HG03439 (cell line): ENCODE data around the gene HDX.
A peak's percentile ranks its signal among the peaks of the same experiment; 100 is the strongest.
"Not testable (repeated sequence)": the region's sequence is repeated elsewhere in the genome, so short reads cannot be mapped to it uniquely, and the experiment has no call there.

Experiments used
- ATAC-seq: cut with Tn5 transposase; IDR thresholded peaks from one replicate; pipeline ENCODE4 v1.9.1; 2021; ENCODE audit warnings: mild to moderate bottlenecking, moderate library complexity; ENCODE audit not compliant: unreplicated experiment

Gene HDX, protein sequence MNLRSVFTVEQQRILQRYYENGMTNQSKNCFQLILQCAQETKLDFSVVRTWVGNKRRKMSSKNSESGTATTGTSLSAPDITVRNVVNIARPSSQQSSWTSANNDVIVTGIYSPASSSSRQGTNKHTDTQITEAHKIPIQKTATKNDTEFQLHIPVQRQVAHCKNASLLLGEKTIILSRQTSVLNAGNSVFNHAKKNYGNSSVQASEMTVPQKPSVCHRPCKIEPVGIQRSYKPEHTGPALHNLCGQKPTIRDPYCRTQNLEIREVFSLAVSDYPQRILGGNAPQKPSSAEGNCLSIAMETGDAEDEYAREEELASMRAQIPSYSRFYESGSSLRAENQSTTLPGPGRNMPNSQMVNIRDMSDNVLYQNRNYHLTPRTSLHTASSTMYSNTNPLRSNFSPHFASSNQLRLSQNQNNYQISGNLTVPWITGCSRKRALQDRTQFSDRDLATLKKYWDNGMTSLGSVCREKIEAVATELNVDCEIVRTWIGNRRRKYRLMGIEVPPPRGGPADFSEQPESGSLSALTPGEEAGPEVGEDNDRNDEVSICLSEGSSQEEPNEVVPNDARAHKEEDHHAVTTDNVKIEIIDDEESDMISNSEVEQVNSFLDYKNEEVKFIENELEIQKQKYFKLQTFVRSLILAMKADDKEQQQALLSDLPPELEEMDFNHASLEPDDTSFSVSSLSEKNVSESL

DNA sequence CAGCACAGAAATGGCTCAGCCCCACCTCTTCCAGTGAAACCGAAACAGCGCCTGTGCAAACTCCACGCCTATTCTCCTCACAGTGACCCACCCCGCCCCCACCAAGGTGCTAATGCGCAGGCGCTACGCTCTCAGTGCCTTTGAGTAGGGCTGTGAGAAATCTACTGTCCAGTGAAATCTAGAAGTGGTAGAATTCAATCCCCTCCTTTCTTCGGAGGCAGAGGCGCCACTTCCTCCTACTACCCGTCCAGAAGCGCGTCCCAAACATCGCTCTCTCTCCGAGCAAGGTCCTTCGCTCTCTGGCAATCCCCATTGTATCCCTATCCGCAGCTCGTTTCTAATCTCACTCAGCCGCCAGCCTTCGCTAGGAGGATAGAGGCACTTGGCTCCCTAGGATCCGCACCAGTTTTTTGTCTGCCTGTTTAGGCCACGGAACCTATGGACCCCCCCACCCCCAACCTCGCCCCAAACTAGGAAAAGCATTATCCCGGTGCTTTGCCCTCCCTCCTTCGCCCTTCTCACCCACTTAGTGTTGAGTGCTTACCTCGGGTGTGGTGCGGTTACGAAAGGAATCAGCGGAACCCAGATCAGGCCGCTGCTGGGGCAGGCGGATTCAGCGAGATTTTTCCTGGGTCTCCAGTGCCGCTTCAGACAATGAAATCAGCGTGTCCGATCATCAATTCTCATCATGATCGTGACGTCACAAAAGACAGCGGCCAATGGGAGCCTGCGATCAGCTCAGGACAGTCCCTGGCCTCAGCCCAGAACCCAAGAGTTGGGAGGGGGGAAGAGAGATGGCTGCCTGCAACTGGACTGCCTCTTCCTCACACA lies at the start of gene HDX:
Gene HDX, minus strand, starts transcription at position 656 of the 831 bp plus-strand sequence. CDS start 27,056 bp downstream, outside the sequence.
- ATAC-seq: peak; percentile 98

DNA sequence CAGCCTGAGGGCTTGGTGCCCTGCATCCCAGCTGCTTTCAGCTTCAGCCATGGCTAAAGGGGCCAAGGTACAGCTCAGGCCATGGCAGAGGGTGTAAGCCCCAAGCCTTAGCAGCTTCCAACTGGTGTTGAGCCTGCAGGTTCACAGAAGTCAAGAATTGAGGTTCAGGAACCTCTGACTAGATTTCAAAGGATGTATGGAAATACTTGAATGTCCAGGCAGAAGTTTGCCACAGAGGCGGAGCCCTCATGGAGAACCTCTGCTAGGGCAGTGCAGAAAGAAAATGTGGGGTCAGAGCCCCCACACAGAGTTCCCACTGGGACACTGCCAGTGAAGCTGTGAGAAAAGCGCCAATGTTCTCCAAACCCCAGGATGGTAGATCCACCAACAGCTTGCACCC lies 39.1 kb upstream of the HDX start:
- ATAC-seq: not testable (repeated sequence)

DNA sequence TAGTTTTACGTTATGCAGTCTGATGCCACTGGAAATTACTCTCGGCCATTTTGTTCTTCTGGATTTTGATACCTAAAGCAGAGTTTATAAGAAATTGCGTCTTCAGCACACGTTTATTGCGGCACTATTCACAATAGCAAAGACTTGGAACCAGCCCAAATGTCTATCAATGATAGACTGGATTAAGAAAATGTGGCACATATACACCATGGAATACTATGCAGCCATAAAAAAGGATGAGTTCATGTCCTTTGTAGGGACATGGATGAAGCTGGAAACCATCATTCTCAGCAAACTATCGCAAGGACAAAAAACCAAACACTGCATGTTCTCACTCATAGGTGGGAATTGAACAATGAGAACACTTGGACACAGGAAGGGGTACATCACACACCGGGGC lies 35.4 kb upstream of the HDX start:
- ATAC-seq: not testable (repeated sequence)

DNA sequence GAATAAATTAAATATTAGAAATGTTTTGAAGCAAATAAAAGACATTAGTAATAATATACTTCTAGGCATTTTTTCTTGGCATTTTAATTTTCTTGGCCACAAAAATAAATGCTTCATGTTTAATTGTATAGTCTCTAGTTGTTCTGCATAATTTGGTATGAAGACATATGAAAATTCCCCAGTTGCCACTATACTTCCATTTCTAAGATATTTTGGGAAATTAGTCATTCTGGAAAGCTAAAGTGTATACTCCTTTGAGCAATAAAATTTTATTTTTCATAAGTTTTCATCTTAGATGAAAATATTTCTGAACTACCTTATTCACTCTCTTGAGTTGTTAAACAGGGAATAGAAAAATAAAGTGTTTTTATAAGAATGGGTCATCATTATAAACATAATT lies 13.8 kb downstream of the HDX start:
- ATAC-seq: no peak

DNA sequence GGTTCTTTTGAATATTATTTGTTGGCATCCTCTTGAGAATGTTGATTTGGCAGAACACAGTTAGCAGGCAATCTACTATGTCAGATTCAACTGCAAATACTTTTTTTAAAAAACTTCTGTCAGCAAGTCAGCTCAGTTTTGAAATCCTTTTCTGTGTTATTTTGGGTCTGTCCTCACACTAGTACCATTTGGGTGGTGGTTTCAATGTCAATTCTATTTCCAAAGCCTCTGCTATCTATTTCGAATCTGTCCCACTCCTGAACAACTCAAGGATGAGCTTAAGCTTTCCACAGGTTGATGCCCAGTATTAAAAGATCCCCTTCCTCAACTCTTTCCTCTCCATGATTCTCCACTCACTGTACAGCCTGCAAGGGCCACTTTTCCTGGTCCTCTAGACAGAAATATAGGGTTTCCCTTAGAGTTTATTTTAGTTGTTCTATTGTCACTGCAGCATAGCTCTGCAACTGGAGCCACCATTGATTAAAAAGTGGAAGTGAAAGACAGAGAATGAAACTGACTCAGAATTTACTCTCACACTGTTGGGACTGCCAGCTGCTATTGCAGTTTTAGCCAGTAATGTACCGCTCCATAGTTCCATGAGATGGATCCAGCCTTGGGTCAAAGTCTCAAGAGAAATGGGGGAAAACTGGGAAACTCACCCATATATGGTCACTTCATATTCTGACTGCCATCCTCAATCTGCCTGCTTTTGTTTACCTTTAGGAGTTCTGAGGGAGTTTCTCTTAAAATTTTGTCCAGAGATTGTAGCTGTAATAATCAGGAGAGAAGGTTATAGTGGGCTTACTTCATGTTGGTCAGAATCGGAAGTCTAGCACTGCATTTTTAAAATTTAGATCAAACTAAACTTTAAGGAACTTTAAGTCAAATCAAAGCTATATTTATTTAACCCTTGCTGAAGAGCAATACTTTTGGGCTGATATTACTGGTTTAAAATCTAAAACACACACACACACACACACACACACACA lies 14.6 kb downstream of the HDX start:
- ATAC-seq: peak; percentile 99

DNA sequence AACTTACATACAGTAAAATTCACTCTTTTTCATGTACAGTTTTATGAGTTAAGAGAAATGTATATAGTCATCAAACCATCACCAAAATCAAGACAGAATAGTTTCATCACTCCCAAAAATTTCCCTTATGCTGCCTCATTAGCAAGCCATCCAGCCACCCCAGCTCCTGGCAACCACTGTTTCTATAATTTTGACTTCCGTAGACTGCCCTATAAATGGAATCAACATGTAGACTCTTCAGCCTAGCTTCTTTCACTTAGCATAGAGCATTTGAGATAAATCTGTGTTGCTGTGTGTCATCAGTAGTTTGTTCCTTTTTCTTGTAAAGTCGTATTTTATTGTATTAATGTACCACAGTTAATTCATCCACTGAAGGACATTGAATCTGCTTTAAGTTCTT lies 23.2 kb downstream of the HDX start:
- no peak for ATAC-seq

DNA sequence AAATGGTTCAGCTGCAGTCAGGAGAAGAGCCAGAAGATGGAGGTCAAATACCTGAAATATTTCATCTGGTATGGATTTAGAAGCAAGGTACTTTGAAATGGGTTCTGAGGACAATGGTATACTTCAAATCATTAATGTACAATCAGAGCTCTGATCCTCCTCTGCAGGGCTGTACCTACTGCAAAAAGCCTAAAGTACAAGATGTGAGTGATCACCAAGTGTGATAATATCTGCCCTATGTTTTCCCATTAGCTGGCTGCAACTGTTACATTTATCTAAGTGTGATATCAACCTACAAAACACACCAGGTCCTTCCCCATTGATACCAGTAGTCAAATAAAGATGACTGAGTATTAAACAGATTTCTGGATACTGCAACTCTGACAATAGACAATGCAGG lies 25.1 kb downstream of the HDX start:
- ATAC-seq: no peak

DNA sequence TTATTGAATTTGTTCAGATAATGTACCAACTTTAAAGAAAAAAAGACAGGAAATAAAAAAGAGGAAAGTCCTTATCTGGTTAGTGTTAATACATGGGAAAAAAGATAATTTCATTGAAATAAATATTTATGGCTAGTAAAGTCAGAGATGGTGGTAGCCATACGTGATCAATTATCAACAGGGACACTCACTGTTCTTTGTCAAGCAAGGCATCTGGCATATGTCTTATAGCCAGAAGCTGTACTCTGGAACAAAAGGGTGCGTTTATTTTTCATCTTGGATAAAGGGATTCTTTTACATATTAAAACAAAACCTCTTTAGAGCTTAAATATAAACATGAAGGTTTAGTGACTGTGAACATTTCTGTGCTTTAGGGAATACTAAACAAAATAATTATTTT lies 26.7 kb downstream of the HDX start:
- ATAC-seq: no peak

DNA sequence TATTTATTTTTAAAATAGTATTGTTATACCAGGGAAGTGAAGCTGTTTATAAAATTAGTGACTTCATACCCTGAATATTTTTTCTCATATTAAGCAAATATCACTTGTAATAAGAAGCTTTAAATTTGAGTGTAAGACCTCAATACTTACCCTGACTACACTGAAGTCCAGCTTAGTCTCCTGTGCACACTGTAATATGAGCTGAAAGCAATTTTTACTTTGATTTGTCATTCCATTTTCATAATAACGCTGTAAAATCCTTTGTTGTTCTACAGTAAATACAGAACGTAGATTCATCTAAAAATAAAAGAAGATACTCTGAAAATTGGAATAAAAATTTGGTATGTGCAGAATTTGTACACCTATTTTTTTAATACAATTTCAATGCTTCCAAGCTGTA lies 27.2 kb downstream of the HDX start:
- no peak for ATAC-seq

DNA sequence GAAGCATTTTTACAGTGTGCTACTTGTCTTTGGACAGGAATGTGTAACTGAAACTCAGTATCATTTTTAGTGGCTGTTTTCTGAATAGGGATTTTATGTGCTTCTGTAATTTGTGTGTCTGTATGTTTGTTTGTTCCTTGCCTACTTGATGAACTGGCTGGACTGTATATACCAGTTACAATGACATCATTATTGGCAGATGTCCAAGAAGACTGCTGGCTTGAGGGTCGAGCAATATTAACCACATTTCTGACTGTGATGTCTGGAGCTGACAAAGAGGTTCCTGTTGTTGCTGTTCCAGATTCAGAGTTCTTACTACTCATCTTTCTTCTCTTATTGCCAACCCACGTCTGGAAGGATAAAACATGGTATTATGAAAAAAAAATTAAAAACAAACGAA lies 33.0 kb downstream of the HDX start:
- ATAC-seq: no peak

DNA sequence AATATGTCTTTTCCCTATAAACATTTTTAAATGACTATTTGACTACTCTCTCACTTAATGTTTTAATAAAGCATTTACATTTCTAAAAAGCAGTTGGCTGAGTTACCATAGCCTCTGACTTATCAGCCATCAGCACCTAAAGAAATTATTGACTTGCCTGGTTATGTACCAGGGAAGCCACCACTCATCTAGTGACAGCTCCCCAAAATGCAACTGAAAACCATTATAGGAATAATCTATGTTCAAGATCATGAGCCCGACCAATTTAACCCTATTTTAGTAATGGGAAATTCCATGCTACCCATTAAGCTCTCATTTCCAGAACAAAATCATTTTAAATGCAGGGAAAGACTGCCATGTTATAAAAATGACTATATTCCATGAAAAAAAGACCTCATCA lies 34.4 kb downstream of the HDX start:
- no peak for ATAC-seq

DNA sequence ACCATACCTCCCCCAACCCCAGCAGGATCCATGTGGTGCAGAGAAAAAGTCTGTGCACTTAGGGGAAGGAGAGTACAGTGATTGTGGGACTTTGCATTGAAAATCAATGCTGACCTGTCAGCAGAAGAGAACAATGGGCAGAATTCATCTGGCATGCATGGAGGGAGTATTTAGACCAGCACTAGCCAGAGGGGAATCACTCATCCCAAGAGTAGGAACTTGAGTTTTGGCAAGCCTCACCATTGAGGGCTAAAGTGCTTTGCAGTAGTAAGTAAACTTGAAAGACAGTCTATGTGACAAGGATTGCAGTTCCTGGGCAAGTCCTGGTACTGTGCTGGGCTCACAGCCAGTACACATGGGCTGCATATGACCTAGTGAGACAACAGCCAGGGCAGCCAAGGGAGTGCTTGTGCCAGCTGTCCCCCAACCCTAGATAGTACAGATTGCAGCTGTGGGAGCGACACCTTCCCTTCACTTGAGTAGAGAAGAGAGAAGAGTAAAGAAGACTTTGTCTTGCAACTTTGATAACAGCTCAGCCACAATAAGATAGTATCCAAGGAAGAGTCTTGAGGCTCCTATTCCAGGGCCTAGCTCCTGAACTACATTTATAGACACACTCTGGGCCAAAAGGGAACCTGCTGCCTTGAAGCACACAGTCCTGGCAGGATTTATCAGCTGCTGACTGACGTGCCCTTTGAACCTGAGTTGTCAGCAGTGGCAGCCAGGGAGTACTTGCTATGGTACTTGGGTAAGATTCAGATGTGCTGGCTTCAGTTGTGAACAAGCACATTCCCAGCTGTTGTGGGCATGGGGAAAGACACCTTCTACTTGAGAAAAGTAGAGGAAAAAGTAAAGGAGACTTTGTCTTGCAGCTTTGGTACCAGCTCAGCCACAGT lies 48.7 kb downstream of the HDX start:
- no peak for ATAC-seq

DNA sequence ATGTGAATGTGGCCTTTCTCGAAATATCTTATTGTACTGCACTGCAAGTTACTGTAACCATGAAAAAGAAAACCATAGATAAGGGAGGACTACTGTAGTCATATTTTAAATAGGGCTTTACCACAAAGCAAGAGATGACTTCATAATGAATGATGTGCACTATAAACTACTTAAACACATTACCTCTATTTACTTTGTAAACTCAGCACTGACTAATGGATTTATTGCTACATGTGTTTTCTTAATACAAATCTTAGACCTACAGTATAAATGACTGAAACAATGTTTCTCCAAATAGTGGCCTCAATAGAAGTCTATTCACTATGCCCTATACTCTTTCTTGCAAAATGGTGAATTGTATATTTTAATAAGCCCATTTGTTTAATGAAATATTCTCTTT lies 61.1 kb downstream of the HDX start:
- no peak for ATAC-seq

DNA sequence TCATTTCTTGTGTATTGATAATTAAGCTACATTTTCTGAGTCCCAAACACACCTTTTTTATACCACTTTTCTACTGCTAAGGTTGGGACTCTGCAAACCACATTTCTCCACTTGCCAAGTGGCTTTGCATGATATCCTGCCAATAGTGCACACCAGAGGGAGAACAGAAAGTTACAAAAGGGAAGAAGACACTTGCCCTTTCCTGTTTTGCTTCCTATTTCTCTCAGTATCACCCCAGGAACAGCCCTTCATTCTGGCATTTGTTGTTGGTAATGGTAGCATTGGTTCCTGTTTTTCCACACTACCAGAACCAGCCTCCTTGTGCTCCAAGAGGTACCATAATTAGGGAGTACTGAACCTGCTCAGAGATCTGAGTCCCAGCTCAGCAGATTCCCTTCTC lies 87.1 kb downstream of the HDX start:
- no peak for ATAC-seq

DNA sequence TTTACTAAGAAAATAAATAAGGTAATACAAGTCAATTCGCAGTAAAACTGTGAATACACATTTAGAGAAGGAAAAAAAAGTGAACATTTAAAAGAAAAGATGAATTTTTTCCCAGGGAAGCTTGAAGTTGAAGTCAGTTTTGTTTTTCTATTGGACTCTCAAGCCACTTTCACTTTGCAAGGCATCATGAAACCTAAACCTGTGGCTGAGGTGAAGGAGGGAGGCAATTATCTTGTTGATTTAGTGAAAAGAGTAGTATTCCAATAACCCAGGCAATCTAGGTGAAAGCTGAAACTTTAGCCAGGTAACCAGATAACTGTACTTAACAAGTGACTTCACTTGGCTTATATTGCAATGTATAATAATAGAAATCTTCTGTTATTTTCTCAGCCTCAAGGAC lies 138.6 kb downstream of the HDX start:
- ATAC-seq: no peak

DNA sequence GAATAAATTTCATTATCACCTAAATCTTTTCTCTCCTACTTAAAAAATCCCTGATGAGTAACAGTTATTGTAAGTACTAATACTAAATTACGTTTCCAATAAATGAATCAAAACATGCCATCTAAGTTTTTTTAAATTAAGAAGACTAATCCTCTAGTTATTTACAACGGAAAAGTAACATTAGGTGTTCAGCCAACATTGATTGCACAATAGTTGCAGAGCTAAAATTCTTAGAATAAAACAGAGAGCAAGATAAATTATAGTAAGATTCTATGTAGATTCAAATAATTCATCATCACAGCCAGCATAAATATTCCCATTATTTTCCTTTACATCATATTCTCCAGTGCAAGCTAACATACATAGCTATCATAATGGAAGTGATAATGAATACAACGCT lies 139.2 kb downstream of the HDX start:
- ATAC-seq: no peak

DNA sequence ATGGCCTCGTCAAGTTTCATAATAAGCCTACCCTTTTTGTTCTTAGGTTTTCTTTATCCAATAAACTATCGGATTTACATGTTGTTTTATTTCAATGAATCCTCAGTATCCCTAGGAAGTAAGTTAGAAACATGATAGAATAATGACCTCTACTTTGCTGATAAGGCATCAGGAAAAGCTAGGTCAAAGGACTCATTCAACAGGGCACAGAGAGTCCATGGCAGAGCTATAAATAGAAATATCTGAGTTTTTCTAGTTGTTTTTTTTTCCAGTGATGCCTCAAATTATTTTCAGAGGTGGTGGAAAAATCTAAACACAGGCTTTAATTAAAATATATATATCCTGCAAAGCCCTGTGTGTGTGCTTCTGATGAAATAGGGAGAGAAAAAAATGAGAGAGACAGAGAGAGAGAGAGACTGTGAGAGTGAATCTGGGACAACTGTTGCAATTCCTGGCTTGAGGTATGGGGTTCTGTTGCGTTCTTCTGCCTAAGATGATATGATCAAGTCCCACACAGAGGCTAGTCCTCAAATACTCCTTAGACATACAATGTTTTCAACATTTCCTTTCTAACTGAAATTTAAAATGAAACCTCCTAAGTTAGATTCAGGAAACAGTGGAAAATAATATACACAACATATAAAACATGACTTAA lies 139.9 kb downstream of the HDX start:
- ATAC-seq: no peak

DNA sequence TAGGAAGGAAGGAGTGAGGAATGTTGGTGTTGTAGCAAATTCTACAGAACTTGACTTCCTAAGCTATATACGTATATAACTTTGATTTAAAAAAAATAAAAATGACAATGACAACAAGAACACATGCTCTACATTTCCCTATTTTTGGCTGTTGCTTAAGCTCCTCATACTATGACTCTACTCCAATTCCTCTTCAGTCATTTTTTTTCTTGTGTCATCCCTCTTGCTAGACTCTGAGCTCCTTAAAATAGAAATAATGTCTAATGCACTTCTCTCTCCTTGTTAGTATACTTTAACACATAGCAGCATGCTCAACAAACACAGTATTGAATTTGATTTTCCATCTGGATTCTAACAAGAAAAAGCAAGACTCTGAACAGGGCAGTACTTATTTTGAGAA lies 144.0 kb downstream of the HDX start:
- ATAC-seq: no peak

DNA sequence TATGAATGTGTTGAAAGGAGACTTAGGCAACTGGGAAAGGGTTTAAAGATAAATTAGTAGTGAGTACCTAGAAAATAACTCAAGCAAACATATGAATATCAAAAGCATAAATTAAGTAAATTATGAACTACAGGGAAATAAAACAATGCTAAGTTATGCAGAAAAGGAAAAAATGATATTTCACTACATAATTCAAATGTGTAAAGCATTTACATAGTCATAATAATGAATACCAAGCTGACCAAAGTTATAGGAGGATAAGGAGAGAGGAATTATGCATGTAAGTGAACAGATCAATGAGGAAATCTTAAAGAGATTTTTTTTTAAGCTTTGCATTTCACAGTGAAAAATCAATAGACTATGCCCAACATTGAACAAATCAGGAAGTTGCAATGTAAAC lies 145.0 kb downstream of the HDX start:
- no peak for ATAC-seq
